ENCODE measurements around the gene GTF2A2. TPM values are rescaled to one million over a fixed set of nuclear protein-coding genes. Genes with fewer than 3 reads are reported as not detected.
A peak's percentile ranks its signal among the peaks of the same experiment; 100 is the strongest.

Gene GTF2A2
- polyA plus RNA-seq, 5 donors = 89.6 to 138 (median 104) TPM

- peak; percentile 3 to 6 for DNase-seq
Measured at GRCh38 chr15:59611276-59612260, 45.7 kb downstream of the GTF2A2 start, which contains the start of gene GCNT3. Gene GCNT3, plus strand, starts transcription at chr15:59611783. Its CDS starts 6,456 bp downstream, at chr15:59618239.

- DNase-seq = no peak
Measured at GRCh38 chr15:59609730-59610712, 47.3 kb downstream of the GTF2A2 start.

- DNase-seq = no peak
Measured at GRCh38 chr15:59605994-59606393, 51.3 kb downstream of the GTF2A2 start.

DNA sequence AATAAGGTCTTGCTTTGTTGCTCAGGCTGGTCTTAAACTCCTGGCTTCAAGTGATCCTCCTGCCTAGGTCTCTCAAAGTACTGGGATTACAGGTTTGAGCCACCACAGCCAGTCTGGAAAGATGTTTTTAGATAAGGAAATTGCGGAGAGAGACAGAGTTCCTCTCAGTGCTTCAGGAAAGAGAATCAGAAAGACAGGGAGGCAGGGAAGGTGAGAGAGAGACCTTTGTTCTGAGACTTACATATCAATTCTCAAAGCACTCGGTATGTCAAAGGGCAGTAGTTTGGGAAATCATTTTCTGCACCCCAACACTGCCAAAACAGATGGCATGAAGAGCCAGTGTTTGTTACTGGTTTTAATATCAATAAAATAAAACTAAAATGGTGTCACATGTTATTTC lies 58.9 kb downstream of the GTF2A2 start:
- DNase-seq = no peak

DNA sequence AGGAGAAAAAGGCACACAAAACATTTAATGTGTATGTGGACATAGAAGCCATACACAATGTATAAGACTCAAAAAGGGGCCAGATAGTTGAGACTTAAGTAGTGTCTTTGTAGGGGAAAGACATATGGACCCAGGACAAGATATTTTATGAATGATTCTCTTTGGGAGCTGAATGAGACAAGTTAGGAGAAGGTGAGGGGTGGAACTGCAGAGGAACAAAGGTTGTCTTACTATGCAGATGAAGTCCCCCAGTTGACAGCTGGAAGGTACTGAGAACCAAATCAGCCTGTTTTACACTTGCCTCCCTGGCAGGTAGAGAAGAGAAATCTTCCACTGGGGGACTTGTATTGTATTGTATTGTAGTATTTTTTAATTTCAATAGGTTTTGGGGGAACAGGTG lies 60.7 kb downstream of the GTF2A2 start:
- no peak for DNase-seq

DNA sequence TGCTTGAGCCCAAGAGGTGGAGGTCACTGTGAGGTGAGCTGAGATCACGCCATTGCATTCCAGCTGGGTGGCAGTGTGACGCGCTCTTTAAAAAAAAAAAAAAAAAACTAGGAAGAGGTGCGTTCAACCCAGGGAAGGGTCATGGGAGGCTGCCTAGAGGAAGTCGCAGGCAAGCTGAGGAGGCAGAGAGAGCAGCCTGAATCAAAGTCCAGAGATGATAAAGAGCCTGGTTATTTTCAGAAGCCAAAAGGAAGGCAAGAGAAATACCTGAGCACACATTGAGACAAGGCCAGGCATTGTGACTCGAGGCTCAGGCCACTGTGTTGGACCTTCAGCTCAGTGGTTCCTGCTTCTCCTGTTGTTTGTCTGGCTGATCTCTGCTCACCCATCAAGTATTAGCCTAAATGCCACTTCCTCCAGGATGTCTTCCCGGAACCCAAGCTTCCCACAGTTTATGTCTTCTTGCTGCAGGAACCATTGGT lies 61.8 kb downstream of the GTF2A2 start:
- no peak for DNase-seq

DNA sequence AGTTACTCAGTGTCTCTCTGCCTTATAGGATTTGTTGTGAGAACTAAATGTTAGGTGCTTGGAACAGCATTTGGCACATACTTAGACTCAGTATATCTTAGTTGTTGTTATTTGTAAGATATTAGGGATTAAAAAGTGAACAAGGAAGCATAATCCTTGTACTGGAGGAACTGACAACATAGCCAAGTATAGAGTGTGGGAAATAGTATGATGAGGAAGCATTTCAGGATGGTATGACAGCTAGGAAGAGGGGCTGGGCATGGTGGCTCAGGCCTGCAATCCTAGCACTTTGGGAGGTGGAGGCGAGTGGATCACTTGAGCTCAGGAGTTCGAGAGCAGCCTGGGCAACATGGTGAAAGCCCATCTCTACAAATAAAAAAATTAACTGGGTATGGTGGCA lies 62.3 kb downstream of the GTF2A2 start:
- no peak for DNase-seq

DNA sequence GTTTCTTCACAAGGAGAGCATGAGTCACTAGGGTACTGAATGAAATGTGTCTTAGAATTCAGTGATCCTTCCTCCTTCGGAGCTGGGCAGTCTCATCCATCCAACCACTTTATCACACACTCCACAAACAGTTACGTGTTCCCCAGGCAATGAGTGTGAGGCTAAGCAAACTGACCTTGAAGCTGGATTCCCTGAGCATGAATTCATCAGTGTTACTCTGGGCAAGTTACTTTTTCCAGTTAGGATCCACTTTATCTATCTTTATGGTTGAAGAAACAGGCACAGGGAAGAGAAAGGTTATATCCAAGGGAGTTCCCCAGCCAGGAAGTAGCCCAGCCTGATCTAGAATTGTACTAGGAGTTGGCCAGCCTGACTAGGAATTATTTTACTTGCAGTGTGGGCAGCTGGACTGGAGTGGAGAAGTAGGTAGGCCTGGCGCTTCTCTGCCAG lies 62.8 kb downstream of the GTF2A2 start:
- DNase-seq = no peak

- no peak for DNase-seq
Measured at GRCh38 chr15:59591356-59591755, 66.0 kb downstream of the GTF2A2 start.

GRCh38 chr15:59590027-59590426 lies 67.3 kb downstream of the GTF2A2 start:
- no peak for DNase-seq

Other genes starting within 250 kb of the GTF2A2 start
- 1 to 10 TPM; 2.6 to 4.0 (median 3.1) TPM for gene FAM81A, start 219.3 kb downstream of the GTF2A2 start, polyA plus RNA-seq (ENCODE audit: insufficient read depth in 1 of 5, insufficient read length in 5 of 5, low replicate concordance in 1 of 5)
- gene GCNT3, start 45.7 kb downstream of the GTF2A2 start, polyA plus RNA-seq (ENCODE audit: insufficient read depth in 1 of 5, insufficient read length in 5 of 5, low replicate concordance in 1 of 5) = under 1 TPM; 0.34 to 0.94 (median 0.52) TPM
- 10 to 100 TPM; 50.8 to 84.2 (median 75.2) TPM for gene BNIP2, start 31.8 kb upstream of the GTF2A2 start, polyA plus RNA-seq (ENCODE audit: insufficient read depth in 1 of 5, insufficient read length in 5 of 5, low replicate concordance in 1 of 5)

All from right lung (tissue), 5 donors.